Mesendoderm (in vitro differentiated cells): ENCODE results near the gene SLMAP.
"Not testable (repeated sequence)": the region's sequence is repeated elsewhere in the genome, so short reads cannot be mapped to it uniquely, and the experiment has no call there.

Source experiments
- DNase-seq: peaks from one replicate; pipeline ENCODE4 v3.0.0; 2013
- H2AK5ac ChIP-seq: 2 replicates; pipeline ENCODE4 v1.6.1; 2013; ENCODE audit warnings: low read length, inconsistent platforms
- H2BK120ac ChIP-seq: 2 replicates; pipeline ENCODE4 v1.6.1; 2013; ENCODE audit warnings: low read depth, mild to moderate bottlenecking, low read length, moderate library complexity, mixed read lengths
- H2BK15ac ChIP-seq: replicated peaks from 2 replicates; pipeline ENCODE4 v1.6.1; 2013; ENCODE audit warnings: low read depth, mild to moderate bottlenecking, moderate library complexity
- H2BK5ac ChIP-seq: 2 replicates; pipeline ENCODE4 v1.6.1; 2013; ENCODE audit warnings: low read length, inconsistent platforms
- H3K18ac ChIP-seq: 2 replicates; pipeline ENCODE4 v1.6.1; 2013; ENCODE audit warnings: mild to moderate bottlenecking, low read length, mixed read lengths
- H3K23ac ChIP-seq: one replicate; pipeline ENCODE4 v1.6.1; 2013; ENCODE audit warnings: low read length
- H3K27ac ChIP-seq: 2 replicates; pipeline ENCODE4 v1.5.1; 2013; ENCODE audit warnings: low read depth, mild to moderate bottlenecking, inconsistent platforms, low read length, moderate library complexity
- H3K27me3 ChIP-seq: 2 replicates; pipeline ENCODE4 v1.6.1; 2013; ENCODE audit warnings: low read length, control low read depth, mild to moderate bottlenecking, inconsistent platforms; ENCODE audit not compliant: insufficient read depth, poor library complexity
- H3K36me3 ChIP-seq: 2 replicates; pipeline ENCODE4 v1.6.1; 2013; ENCODE audit warnings: low read length, inconsistent platforms; ENCODE audit not compliant: control insufficient read depth, insufficient read depth
- H3K4ac ChIP-seq: one replicate; pipeline ENCODE4 v1.6.1; 2013; ENCODE audit warnings: low read depth, mild to moderate bottlenecking, low read length, moderate library complexity
- H3K4me1 ChIP-seq: 2 replicates; pipeline ENCODE4 v1.6.1; 2013; ENCODE audit warnings: low read depth, low read length, inconsistent platforms; ENCODE audit not compliant: control insufficient read depth
- H3K4me2 ChIP-seq: 2 replicates; pipeline ENCODE4 v1.6.1; 2013; ENCODE audit warnings: low read length
- H3K4me3 ChIP-seq: 2 replicates; pipeline ENCODE4 v1.5.1; 2013; ENCODE audit warnings: mild to moderate bottlenecking, low read length
- H3K56ac ChIP-seq: one replicate; pipeline ENCODE4 v1.6.1; 2013; ENCODE audit warnings: low read length
- H3K79me1 ChIP-seq: 2 replicates; pipeline ENCODE4 v1.6.1; 2013; ENCODE audit warnings: low read length, inconsistent platforms
- H3K79me2 ChIP-seq: 2 replicates; pipeline ENCODE4 v1.6.1; 2013; ENCODE audit warnings: mild to moderate bottlenecking, low read length; ENCODE audit not compliant: control insufficient read depth, insufficient read depth
- H3K9ac ChIP-seq: 2 replicates; pipeline ENCODE4 v1.6.1; 2013; ENCODE audit warnings: low read length, inconsistent platforms
- H4K5ac ChIP-seq: one replicate; pipeline ENCODE4 v1.6.1; 2013; ENCODE audit warnings: low read length
- H4K8ac ChIP-seq: one replicate; pipeline ENCODE4 v1.6.1; 2013; ENCODE audit warnings: low read depth, mild to moderate bottlenecking, control low read depth, low read length, moderate library complexity
- WGBS: extraction: QIAGEN DNeasy Blood & Tissue Kit; methylation state at CpG from one replicate; pipeline ENCODE4 v1.1.7; 2013; ENCODE audit warnings: low lambda C conversion rate, missing lambda C conversion rate; ENCODE audit not compliant: insufficient coverage; ENCODE audit errors: extremely low coverage; 5-methylcytosine and 5-hydroxymethylcytosine counted together

SLMAP gene

GRCh38 chr3:57797701-57798487 is 41.8 kb downstream of the SLMAP start:
- Histone ChIP-seq H3K79me2 (peaks cover 12% of the 10 kb centered on the region), H3K27me3 (no peaks in the 10 kb centered on the region), H3K79me1 (peaks cover 8% of the 10 kb centered on the region), H3K4me3 (no peak overlapping the region), H2AK5ac (no peak overlapping the region), H3K27ac (no peak overlapping the region), H3K4ac (no peak overlapping the region), H2BK120ac (no peak overlapping the region), H4K8ac (no peak overlapping the region), H2BK15ac (no peak overlapping the region), H3K23ac (no peak overlapping the region), H2BK5ac (no peak overlapping the region), H3K36me3 (no peaks in the 10 kb centered on the region), H3K4me2 (no peak overlapping the region), H3K18ac (no peak overlapping the region), H3K56ac (no peak overlapping the region), H3K4me1 (no peaks in the 10 kb centered on the region), H4K5ac (no peak overlapping the region), H3K9ac (no peak overlapping the region)
- no CpG with 5 or more reads among the region's 3 CpGs for WGBS
- no peak for DNase-seq

GRCh38 chr3:57803647-57804081 is 47.6 kb downstream of the SLMAP start:
- no peak overlapping the region for H3K4me2 ChIP-seq
- H3K36me3 ChIP-seq, result no peaks in the 10 kb centered on the region
- no peak overlapping the region for H2AK5ac ChIP-seq
- DNase-seq, result peak; percentile 89
- H3K23ac ChIP-seq, result no peak overlapping the region
- no peak overlapping the region for H2BK5ac ChIP-seq
- H3K4me1 ChIP-seq, result no peaks in the 10 kb centered on the region
- no peak overlapping the region for H3K4ac ChIP-seq
- peaks cover 14% of the 10 kb centered on the region for H3K79me2 ChIP-seq
- no peak overlapping the region for H3K18ac ChIP-seq
- H3K4me3 ChIP-seq, result no peak overlapping the region
- H4K8ac ChIP-seq, result no peak overlapping the region
- no peak overlapping the region for H3K56ac ChIP-seq
- no peak overlapping the region for H2BK120ac ChIP-seq
- WGBS, result no CpG with 5 or more reads among the region's 3 CpGs
- peaks cover 6% of the 10 kb centered on the region for H3K79me1 ChIP-seq
- H3K27me3 ChIP-seq, result no peaks in the 10 kb centered on the region
- no peak overlapping the region for H4K5ac ChIP-seq
- no peak overlapping the region for H3K9ac ChIP-seq
- no peak overlapping the region for H3K27ac ChIP-seq
- H2BK15ac ChIP-seq, result no peak overlapping the region

- Histone ChIP-seq H4K8ac (no peak overlapping the region), H3K4me3 (no peak overlapping the region), H3K56ac (no peak overlapping the region), H3K18ac (no peak overlapping the region), H3K27me3 (no peaks in the 10 kb centered on the region), H3K79me1 (peaks cover 13% of the 10 kb centered on the region), H3K4me2 (no peak overlapping the region), H3K79me2 (peaks cover 27% of the 10 kb centered on the region), H2BK5ac (no peak overlapping the region), H3K4ac (no peak overlapping the region), H2BK15ac (no peak overlapping the region), H3K27ac (no peak overlapping the region), H3K36me3 (no peaks in the 10 kb centered on the region), H3K9ac (no peak overlapping the region), H3K23ac (no peak overlapping the region), H2BK120ac (no peak overlapping the region), H3K4me1 (no peaks in the 10 kb centered on the region), H2AK5ac (no peak overlapping the region), H4K5ac (no peak overlapping the region)
- no peak for DNase-seq
- WGBS, result no CpG with 5 or more reads among the region's 1 CpG
Observed at GRCh38 chr3:57805266-57805665, 49.2 kb downstream of the SLMAP start.

GRCh38 chr3:57805674-57806073 is 49.6 kb downstream of the SLMAP start:
- H3K27ac ChIP-seq, result no peak overlapping the region
- DNase-seq, result peak; percentile 95

GRCh38 chr3:57806195-57806594 is 50.1 kb downstream of the SLMAP start:
- peaks cover 11% of the 10 kb centered on the region for H3K79me1 ChIP-seq
- H4K5ac ChIP-seq, H3K36me3 ChIP-seq, H2BK15ac ChIP-seq, H3K4ac ChIP-seq, H2AK5ac ChIP-seq, H3K9ac ChIP-seq, DNase-seq, H3K56ac ChIP-seq, H3K4me3 ChIP-seq, H2BK5ac ChIP-seq, H4K8ac ChIP-seq, H3K18ac ChIP-seq, H3K27ac ChIP-seq, H3K27me3 ChIP-seq, H3K4me1 ChIP-seq, H3K23ac ChIP-seq, H3K4me2 ChIP-seq, H2BK120ac ChIP-seq: not testable (repeated sequence)
- no CpG with 5 or more reads among the region's 5 CpGs for WGBS
- H3K79me2 ChIP-seq, result peaks cover 25% of the 10 kb centered on the region

More at GRCh38 chr3:57805674-57806073, 49.6 kb downstream of the SLMAP start:
- Histone ChIP-seq H3K18ac (no peak overlapping the region), H2BK5ac (no peak overlapping the region), H3K4ac (no peak overlapping the region), H2AK5ac (no peak overlapping the region), H3K4me2 (no peak overlapping the region), H3K79me1 (peaks cover 13% of the 10 kb centered on the region), H2BK120ac (no peak overlapping the region), H3K9ac (no peak overlapping the region), H3K36me3 (no peaks in the 10 kb centered on the region), H3K4me1 (no peaks in the 10 kb centered on the region), H3K56ac (no peak overlapping the region), H2BK15ac (no peak overlapping the region), H3K23ac (no peak overlapping the region), H3K4me3 (no peak overlapping the region), H4K5ac (no peak overlapping the region), H3K27me3 (no peaks in the 10 kb centered on the region), H4K8ac (no peak overlapping the region), H3K79me2 (peaks cover 28% of the 10 kb centered on the region)
- no CpG with 5 or more reads among the region's 1 CpG for WGBS
